ENCODE measurements around the gene LIPA.
"Not testable (repeated sequence)": the region's sequence is repeated elsewhere in the genome, so short reads cannot be mapped to it uniquely, and the experiment has no call there.

The LIPA gene

DNA sequence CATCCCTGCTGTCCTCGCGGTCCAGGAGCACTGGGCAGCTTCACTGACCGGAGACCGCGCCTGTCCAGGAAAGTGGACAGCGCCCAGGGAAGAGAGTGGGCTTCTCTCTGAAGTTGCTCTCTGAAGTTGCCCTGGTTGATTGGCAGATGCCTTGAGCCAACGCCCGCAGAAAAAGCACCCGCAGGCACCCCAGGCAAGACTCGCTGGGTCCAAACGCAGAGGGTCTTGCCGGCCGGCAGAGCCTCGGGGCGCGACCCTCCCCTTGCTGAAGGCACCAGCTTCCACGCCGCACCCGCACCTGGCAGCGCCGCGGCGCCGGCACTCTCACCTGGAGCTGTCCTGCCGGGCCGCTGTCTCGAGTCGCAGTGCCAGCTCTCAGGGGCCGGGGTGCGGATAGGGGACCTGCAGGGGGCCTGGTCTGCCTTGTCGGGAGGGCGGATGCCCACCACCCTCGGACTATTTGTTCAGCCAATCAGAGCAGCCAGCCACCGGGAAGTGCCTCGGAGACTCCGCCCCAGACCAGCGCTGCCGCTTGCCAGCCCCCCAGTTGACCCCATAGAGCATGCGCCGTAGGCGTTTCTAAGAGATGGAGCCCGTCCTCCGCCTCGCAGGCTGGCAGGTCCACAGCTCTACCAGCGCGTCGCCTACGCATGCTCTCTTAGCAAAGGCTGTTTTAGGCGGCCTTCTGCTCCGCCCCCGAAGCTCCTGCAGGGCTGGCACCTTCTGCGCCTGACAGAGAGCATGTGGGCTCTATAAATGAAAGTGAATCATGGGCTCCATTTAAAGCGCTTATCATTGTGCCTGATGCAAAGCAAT is at the start of gene LIPA:
Gene LIPA (minus strand): TSS at position 367 of the 816 bp plus-strand sequence. CDS start 4,127 bp downstream, outside the sequence.
- peak; percentile 98 for DNase-seq

DNA sequence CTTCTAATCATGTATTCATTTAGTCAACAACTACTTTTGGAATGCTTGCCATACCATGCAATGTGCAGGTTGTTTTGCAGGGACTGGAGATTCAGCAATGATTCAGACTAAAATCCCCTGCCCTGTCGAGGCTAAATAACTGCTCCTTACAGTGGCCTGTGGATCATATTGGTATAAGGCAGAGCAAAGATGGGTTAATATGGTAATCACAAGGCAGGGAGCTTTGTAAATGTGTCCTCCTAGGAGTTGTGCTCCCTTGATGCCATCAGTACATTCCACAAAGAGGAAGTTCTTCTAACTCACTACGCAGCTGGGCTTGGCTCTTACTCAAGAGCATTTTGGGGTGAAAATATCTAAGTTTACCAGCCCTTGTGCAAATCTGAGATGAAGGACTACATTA is 49.7 kb upstream of the LIPA start:
- DNase-seq: peak; percentile 93

DNA sequence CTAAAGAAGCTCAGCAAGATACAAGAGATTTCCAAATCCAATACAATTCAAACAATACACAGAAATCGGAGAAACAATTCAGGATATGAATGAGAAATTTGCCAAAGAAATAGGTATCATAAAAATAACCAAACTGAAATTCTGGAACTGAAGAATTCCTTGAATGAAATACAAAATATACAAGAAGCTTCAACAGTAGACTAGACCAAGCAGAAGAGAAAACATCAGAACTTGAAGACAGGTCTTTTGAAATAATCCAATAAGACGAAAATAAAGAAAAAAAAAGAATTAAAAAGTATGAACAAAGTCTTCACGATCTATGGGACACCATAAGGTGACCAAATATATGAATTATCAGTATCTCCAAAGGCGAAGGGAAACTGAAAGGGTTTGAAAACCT is 47.5 kb upstream of the LIPA start:
- DNase-seq: no peak

DNA sequence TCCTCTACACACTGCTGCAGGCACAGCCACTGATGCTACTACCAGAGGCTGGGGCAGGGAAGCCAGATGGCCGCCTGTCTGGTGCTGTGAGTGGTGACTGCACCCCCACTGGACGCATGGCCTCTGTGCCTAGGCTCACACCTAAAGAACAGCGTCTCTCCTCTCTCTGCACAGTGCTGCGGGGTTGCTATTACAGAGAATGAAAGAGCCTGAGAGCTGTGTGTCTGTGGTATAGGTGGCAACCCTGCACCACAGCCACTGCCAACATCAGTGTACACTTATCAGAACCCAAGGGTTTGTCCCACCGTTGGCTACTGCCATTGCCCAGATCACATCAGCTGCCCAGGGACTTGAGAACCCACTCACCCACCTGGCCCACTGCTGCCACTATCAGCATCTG is 46.2 kb upstream of the LIPA start:
- no peak for DNase-seq

DNA sequence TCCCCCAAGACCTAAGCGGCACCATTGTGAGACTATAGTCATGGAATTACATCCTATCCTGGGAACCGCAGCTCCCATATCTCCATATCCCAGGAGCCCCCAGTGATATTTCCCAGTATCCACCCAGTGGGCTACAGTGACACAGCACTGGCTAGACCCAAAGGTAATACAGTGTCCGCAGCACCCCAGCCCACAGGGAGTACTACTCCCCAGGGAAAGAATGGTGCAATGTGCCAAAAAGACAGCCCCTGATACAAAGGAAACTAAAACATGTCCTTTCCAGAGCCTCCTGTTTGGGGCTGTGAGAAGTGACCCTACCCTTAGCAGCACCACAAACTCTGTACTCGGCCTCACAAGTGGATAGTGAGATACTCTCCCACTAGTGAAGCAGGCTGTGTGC is 45.8 kb upstream of the LIPA start:
- no peak for DNase-seq

DNA sequence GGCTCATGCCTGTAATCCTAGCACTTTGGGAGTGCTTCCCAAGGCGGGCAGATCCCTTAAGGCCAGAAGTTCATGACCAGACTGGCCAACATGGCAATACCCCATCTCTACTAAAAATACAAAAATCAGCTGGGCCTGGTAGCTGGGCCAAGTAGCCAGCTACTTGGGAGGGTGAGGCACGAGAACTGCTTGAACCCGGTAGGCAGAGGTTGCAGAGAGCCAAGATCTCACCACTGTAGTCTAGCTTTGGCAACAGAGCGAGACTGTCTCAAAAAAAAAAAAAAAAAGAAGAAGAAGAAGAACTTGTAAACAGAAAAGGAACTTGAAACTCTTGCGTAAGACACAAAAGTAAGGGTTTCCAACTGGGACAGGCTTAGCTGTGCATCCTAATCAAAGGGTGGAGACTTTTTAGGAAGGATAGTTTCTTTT is 44.7 kb upstream of the LIPA start:
- peak; percentile 90 for DNase-seq

DNA sequence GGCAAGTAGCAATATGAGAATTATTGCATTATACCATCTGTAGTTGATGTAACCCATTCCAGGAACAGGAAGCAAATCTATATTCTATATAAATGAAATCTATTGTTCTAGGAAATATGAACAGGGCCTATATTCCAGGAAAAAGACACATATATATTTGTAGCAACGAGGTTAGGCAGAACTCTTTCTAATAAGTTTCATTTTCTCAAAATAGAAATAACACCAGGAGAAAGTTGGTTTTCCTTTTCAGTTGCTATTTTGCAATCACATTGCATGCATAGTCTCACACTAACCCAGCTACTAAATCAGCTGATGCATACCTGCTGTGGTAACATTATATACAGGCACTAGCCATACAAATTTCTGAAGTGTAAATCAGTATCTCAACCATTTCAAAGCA is 44.0 kb upstream of the LIPA start:
- peak; percentile 95 for DNase-seq

DNA sequence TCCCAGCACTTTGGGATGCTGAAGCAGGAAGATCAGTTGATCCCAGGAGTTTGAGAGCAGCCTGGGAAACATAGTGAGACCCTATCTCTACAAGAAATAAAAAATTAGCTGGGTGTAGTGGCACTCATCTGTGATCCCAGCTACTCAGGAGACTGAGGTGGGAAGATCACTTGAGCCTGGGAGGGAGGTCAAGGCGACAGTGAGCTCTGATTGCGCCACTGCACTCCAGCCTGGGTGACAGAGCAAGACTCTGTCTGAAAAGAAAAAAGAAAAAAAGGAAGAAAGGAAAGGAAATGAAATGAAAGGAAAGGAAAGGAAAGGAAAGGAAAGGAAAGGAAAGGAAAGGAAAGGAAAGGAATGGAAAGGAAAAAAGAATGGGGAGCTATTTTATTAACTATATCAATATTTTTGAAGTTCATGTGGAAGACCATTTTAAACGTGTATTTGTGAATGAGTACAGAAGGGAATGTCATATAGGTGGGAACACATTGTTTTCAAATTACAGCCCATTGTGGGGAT is 43.2 kb upstream of the LIPA start:
- DNase-seq: no peak

DNA sequence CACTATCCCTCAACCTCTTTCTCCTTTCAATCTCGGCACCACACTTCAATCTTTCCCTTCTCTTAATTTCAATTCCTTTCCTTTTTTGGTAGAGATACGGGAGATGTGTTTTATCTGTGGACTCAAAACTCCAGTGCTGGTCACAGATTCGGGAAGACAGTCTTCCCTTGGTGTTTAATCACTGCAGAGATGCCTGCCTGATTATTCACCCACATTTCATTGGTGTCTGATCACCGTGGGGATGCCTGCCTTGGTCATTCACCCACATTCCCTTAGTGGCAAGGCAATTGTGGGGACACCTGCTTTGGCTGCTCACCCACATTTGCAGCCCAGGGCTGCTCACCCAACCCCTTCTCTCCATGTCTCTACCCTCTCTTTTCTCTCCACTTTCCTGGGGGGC is 33.7 kb upstream of the LIPA start:
- DNase-seq: not testable (repeated sequence)

DNA sequence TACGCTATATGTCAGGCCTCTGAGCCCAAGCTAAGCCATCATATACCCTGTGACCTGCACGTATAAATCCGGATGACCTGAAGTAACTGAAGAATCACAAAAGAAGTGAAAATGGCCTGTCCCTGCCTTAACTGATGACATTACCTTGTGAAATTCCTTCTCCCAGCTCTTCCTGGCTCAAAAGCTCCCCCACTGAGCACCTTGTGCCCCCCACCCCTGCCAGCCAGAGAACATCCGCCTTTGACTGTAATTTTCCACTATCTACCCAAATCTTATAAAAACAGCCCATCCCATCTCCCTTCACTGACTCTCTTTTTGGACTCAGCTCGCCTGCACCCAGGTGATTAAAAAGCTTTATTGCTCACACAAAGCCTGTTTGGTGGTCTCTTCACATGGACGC is 33.1 kb upstream of the LIPA start:
- DNase-seq: not testable (repeated sequence)

DNA sequence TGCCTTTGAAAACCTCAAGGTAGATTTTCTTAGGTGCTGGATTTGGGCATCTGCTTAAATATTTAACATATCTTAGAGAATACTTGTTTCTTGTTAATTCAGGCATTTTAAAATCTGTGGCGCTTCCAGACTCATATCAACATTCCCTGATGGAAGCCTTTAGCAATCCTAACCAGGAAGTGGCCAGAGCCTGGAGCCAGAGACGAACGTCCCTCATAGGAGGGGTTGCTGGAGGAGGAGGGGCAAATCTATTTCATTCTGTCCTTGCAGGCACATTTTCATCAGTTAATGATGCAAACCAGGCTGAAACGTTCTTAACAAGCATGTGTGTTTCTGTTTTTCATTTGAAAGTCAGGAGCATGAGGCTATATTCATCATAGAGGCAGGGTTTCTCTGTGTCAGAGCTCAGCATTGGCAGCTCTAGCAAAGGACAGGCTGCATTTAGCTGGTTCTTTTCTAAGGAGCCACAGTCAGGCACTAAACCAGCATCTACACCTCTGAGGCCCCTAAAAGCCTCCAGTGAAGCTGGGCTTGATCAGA is 32.4 kb upstream of the LIPA start:
- DNase-seq: no peak

DNA sequence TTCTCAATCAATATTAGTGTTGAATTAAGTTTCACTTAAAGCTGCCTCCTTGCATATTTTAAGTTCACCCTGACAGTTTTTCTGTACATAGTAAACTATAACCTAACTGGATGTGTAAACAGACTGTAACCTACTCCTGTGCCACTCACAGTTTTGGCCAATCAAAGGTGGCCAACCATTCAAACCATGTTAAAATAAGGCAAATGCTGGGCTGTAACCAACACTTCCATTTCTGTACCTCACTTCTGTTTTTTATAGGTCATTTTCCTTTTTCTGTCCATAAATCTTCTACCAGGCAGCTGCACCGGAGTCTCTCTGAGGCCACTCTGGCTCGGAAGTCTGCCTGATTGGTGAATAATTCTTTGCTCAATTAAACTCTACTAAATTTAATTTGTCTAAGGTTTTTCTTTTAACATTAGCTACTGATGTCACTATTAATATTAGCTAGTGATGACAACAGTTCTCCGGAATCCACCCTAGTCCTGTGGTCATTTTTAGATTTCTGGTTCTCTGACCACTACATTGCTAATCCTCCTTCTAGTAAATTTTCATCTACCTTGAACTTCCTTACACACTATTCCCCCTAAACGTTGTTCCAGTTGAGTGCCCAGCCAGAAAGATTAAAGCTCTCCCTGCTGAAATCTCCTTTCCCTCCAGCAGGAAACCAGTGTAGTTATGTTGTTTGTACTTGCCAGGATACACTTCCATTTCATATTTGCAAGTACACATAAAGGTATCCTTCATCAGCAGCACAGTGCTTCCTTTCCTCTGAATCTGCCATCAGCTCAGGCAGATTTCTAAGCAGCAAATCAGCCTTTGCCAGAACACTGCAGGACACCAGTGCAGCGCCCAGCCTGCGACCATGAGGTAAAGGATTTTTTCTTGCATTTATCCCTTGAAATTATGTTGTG is 31.7 kb upstream of the LIPA start:
- no peak for DNase-seq

DNA sequence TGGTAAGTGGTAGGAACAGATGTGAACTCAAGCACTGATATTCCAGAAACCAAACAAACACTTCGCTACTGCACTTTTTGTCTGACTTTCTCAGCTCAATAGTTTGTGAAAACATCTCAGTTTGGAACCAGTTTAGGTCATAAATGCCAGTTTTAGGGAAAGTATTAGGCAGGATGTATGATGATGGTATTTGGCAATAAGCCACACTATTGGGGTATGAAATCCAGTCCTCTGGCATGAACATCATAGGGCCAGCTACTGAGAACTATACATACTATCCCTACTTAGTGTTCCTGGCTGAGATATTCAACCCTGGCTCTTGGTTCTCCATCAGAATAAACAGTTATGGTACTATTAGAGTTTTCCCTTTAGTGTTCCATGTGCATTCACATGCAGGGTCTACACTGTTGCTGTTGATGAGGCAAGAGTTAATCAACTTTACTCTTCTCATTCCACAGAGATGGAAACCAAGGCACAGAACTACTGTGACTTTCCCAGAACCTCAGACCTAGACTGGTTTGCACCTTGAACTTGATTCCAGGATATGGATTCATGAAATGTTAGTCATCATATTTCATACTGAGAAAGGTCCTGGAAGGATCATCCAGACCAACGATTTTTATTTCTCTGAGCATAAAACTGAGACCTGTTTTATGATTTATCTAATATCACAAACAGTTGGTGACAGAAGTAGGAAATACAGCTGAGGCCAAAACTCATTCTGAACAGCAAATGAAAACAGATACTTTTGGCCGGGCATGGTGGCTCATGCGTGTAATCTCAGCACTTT is 30.2 kb upstream of the LIPA start:
- DNase-seq: no peak

DNA sequence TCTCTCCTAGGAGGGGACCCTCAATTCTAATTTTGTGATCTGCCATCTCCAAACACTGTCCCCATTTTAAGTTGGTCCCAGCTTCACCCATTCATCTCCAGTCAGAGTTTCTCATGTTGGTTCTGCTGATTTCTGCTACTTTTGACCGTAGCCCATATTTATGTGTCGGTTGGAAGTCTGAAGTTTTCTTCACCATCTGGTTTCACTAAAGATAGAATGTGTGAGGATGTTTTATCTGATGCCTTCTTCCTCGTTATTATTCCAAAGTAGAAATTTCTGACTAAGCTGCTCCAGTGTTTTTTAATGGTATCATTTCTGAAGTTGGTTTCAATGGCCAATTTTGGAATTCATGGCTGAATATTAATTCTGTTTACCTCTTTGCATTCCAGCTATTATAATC is 28.9 kb upstream of the LIPA start:
- no peak for DNase-seq

DNA sequence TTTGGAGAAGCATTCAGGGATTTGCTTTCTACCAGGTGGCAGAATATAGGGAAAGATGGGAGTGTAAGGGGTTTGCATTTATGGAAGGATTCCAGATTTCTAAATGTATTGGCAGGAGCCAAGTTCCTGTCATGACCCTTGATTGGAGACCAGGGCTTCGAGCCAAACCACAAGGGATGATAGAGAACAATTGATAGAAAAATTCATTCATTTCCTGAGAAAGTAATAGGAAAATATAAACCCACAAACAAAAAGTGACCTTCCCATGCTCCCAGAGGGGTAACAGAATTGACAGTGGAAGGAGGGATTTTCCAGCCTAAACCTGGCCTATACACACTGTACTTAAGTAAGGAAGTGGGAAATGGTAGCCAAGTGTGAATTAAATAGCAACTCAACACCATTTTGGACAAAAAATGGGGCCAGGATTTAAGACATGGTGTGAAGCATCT is 27.9 kb upstream of the LIPA start:
- peak; percentile 23 for DNase-seq

DNA sequence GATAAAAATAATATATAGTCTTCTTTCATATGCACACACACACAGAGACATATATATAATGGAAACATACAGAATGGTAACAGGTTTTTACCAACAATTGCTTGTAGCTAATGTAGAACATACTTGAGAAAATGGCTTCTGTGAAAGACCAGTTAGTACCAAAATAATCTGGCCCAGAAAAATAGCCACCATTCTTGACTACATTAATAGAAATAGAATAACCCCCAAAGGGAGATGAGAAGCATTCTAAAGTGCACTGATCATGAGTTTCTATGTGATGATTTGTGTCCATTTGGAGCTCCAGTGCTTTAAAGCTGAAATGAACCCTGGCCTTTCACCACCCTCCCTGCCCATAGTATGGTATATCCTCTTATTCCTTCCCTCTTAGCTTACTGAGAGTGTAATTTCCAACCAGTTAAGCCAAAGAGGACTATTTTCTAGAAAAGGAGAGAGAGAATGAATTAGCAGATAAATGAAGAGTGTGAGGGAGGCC is 27.4 kb upstream of the LIPA start:
- DNase-seq: no peak

DNA sequence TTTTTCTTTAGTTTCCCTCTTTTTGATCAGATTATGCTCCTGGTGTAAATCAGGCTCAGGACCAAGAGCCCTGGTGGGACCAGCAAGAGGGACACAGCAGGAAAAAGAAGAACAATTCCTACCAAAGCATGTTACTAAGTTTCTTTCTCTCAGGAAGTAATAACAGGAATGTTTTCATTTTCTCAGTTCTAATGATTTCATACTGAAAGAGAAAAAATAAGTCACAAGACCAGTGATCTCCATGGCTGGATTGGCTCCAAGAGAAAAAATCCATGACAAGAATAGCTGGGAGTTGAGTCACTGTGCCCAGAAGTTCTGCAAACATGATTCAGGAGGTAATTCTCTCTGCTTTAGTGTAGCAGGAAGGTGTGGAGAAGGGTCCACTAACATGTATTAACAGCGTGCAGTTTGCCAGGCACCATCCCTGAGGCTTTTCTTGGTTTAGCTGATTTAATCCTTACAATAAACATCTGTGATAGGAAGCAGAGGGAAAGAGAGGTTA is 26.5 kb upstream of the LIPA start:
- DNase-seq: no peak

DNA sequence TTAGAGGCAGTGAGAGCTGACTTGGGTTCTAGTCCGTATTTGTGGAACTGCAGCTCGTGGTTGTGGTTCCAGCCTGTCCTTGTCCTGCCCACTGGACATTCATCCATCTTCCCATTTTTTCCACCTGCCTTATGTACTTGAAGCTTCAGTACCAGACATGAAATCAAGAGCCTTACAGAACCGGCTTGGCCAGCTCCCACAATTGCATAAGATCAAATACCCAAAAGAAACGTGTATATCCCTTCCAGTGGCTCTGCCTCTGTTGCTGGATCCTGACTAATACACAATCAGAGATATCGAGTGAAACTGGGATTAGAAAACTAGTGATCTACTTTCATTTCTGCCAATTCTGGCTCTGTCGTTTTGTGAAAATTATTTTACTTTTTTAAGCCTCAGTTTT is 23.8 kb upstream of the LIPA start:
- no peak for DNase-seq

DNA sequence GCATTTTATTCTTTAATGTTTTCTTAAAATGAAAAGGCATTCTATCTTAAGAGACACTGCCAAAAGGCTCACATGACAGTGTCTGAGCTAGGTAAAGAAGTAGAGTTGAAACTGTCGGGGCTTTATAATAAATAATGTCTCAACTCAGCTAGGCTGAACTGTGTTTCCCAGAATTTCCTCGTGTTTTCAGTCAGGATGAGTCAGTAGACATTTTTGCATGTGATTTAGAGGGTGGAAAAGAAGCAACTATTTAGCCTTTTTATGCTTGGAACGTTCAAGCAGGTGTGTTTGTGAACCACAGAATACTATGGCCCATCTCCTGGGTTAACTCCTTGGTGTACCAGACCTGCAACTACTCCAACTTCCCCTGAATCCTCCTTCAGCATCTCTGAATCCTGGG is 23.4 kb upstream of the LIPA start:
- DNase-seq: no peak

DNA sequence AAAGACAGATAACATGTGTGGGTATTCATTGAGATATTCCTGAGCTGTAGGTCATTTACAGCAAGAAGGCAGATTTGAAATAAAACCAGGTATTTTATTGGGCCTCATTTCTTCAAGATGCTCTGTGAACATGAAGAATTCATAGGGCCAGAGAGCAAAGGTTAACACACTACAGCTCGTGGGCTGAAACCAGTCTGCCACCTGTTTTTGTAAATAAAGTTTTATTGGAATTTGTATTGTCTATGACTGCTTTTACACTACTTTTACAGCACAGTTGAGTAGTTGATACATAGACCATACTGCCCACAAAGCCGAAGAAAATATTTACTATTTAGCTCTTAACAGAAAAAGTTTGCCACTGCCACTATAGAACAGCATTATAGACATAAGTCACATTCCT is 22.1 kb upstream of the LIPA start:
- DNase-seq: no peak

DNA sequence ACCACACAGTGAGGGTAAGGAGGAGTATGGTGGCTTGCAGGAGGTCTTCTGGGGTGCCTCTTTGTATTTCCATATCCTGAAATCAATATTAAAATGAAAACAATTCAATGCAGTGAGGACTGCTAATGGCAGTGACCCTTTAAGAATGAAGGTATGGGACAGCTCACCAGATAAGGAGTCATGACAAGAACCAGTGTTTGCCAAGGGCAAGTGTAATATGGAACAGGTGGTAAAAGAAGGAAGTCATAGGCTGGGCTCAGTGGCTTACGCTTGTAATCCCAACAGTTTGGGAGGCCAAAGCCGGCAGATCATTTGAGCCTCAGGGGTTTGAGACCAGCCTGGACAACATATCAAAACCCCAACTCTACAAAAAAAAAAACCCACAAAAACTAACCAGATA is 20.0 kb upstream of the LIPA start:
- no peak for DNase-seq

DNA sequence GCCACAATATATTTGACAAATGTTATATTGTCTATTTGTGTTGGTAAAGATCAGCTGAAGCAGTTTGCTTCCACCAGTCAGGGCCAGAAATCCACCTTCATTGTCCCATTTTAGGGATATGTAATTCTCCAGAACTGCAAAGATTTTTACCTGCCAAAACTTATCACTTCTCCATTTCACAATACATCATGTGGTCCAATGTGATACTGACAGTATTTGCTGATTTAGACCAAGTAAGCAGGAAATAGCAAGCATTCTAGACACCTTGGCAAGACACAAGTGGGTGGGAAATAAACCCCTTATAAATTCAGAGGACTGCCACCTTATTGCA is 18.5 kb upstream of the LIPA start:
- no peak for DNase-seq
